GM23338 (cell line): ENCODE data around the gene FHIP1B. TPM values are rescaled to one million over a fixed set of nuclear protein-coding genes. Genes with fewer than 3 reads are reported as not detected.

Source experiments
- ATAC-seq: fragments of 200-7000 bp; cut with Tn5 transposase; 3 replicates; pipeline ENCODE4 v1.9.1; 2020
- DNase-seq: peaks from one replicate; pipeline ENCODE4 v3.0.0-alpha.2; 2015; ENCODE audit warnings: low spot score
- H2AFZ ChIP-seq: fragments of 200-600 bp; sonication (generic); 2 replicates; pipeline ENCODE4 v1.8.0; 2016; ENCODE audit warnings: antibody characterized with exemption, mild to moderate bottlenecking, moderate library complexity
- H3F3A ChIP-seq: fragments of 200-600 bp; sonication (generic); replicated peaks from 2 replicates; pipeline ENCODE4 v1.8.0; 2017; ENCODE audit warnings: antibody characterized with exemption, mixed run types, low read depth
- H3K27ac ChIP-seq: fragments of 200-600 bp; sonication (generic); 2 replicates; pipeline ENCODE4 v1.6.1; 2016; ENCODE audit warnings: low read depth
- H3K27me3 ChIP-seq: fragments of 200-600 bp; sonication (generic); 2 replicates; pipeline ENCODE4 v1.8.0; 2016; ENCODE audit warnings: mild to moderate bottlenecking, mixed run types, moderate library complexity; ENCODE audit not compliant: insufficient read depth
- H3K36me3 ChIP-seq: fragments of 200-600 bp; sonication (generic); 2 replicates; pipeline ENCODE4 v1.8.0; 2016; ENCODE audit warnings: mild to moderate bottlenecking; ENCODE audit not compliant: insufficient read depth
- H3K4me1 ChIP-seq: fragments of 200-600 bp; sonication (generic); 2 replicates; pipeline ENCODE4 v1.8.0; 2016; ENCODE audit warnings: mild to moderate bottlenecking, moderate library complexity; ENCODE audit not compliant: insufficient read depth
- H3K4me2 ChIP-seq: fragments of 200-600 bp; sonication (generic); 2 replicates; pipeline ENCODE4 v1.7.1; 2017; ENCODE audit warnings: mixed run types
- H3K4me3 ChIP-seq: fragments of 200-600 bp; sonication (generic); 2 replicates; pipeline ENCODE4 v1.6.1; 2016; ENCODE audit warnings: mixed run types
- H3K79me2 ChIP-seq: fragments of 200-600 bp; sonication (generic); replicated peaks from 2 replicates; pipeline ENCODE4 v1.8.0; 2017; ENCODE audit warnings: mild to moderate bottlenecking; ENCODE audit not compliant: insufficient read depth
- H3K9me2 ChIP-seq: fragments of 200-600 bp; sonication (generic); 2 replicates; pipeline ENCODE4 v1.8.0; 2017; ENCODE audit not compliant: insufficient read depth
- H4K20me1 ChIP-seq: fragments of 200-600 bp; sonication (generic); replicated peaks from 2 replicates; pipeline ENCODE4 v1.8.0; 2017; ENCODE audit warnings: mild to moderate bottlenecking; ENCODE audit not compliant: insufficient read depth
- H3K27ac Mint-ChIP-seq: 2 replicates; pipeline ENCODE4 v1.8.0; 2020; ENCODE audit warnings: inconsistent platforms, mild to moderate bottlenecking, moderate library complexity, mixed read lengths
- H3K27me3 Mint-ChIP-seq: 3 replicates; pipeline ENCODE4 v1.8.0; 2022; ENCODE audit warnings: low read depth, mild to moderate bottlenecking, moderate library complexity, mixed read lengths, inconsistent platforms; ENCODE audit not compliant: insufficient read depth, poor library complexity
- H3K36me3 Mint-ChIP-seq: 3 replicates; pipeline ENCODE4 v1.8.0; 2021; ENCODE audit warnings: low read depth, mild to moderate bottlenecking, inconsistent platforms, moderate library complexity, mixed read lengths
- H3K4me1 Mint-ChIP-seq: 3 replicates; pipeline ENCODE4 v1.8.0; 2020; ENCODE audit warnings: mild to moderate bottlenecking, inconsistent platforms, mixed read lengths
- H3K4me3 Mint-ChIP-seq: 3 replicates; pipeline ENCODE4 v1.8.0; 2021; ENCODE audit warnings: moderate library complexity, mild to moderate bottlenecking, inconsistent platforms, mixed read lengths
- H3K9me3 Mint-ChIP-seq: 3 replicates; pipeline ENCODE4 v1.8.0; 2020; ENCODE audit warnings: moderate library complexity, mild to moderate bottlenecking, inconsistent platforms, mixed read lengths
- CREB1 ChIP-seq: fragments of 250-450 bp; sonication (Bioruptor Pico); IDR thresholded peaks from 2 replicates; pipeline ENCODE4 v1.5.0; 2020; ENCODE audit warnings: low read depth, mild to moderate bottlenecking, moderate library complexity
- ETS1 ChIP-seq: IDR thresholded peaks from 2 replicates; pipeline ENCODE4 v1.6.1; 2016; ENCODE audit warnings: antibody characterized with exemption
- EZH2 ChIP-seq: fragments of 200-600 bp; sonication (generic); IDR thresholded peaks from one replicate; pipeline ENCODE4 v1.8.0; 2017; ENCODE audit warnings: antibody characterized with exemption, mild to moderate bottlenecking, low read depth; ENCODE audit not compliant: unreplicated experiment
- EZH2phosphoT487 ChIP-seq: fragments of 200-600 bp; sonication (generic); IDR thresholded peaks from one replicate; pipeline ENCODE4 v1.8.1; 2018; ENCODE audit warnings: antibody characterized with exemption; ENCODE audit not compliant: unreplicated experiment
- JUNB ChIP-seq: IDR thresholded peaks from one replicate; pipeline ENCODE4 v1.6.1; 2016; ENCODE audit warnings: antibody characterized with exemption; ENCODE audit not compliant: unreplicated experiment
- NANOG ChIP-seq: IDR thresholded peaks from 2 replicates; pipeline ENCODE4 v1.6.1; 2016; ENCODE audit warnings: antibody characterized with exemption, borderline replicate concordance
- POLR2AphosphoS5 ChIP-seq: IDR thresholded peaks from 2 replicates; pipeline ENCODE4 v1.6.1; 2016; ENCODE audit warnings: antibody characterized with exemption, low read depth
- REST ChIP-seq: IDR thresholded peaks from one replicate; pipeline ENCODE4 v1.6.1; 2018; ENCODE audit warnings: antibody characterized with exemption; ENCODE audit not compliant: unreplicated experiment
- STAT1 ChIP-seq: IDR thresholded peaks from one replicate; pipeline ENCODE4 v1.6.1; 2016; ENCODE audit warnings: antibody characterized with exemption; ENCODE audit not compliant: unreplicated experiment
- ZNF114 ChIP-seq: fragments of 250-450 bp; sonication (Bioruptor Pico); IDR thresholded peaks from 2 replicates; pipeline ENCODE4 v1.5.0; 2020; ENCODE audit warnings: mild to moderate bottlenecking, moderate library complexity
- ZNF331 ChIP-seq: fragments of 250-450 bp; sonication (Bioruptor Pico); IDR thresholded peaks from 2 replicates; pipeline ENCODE4 v1.5.0; 2020; ENCODE audit warnings: low read depth, mild to moderate bottlenecking, moderate library complexity
- polyA plus RNA-seq: library from polyadenylated mRNA; unstranded; fragments of >200 nt; fragmentation: Nextera tagmentation; extraction: Ambion mirVana; gene quantifications from 2 replicates; pipeline ENCODE4 v1.2.1, GENCODE V29; 2016
- total RNA-seq: library from RNA; depleted of rRNA; stranded (reverse); fragments of >200 nt; shearing (Covaris generic); gene quantifications from 2 replicates; pipeline ENCODE4 v1.2.3, GENCODE V29; 2014
- TF ChIP-seq, protein P1 (sequence below): fragments of 250-450 bp; sonication (Bioruptor Pico); IDR thresholded peaks from 2 replicates; pipeline ENCODE4 v1.5.0; 2020; ENCODE audit warnings: mild to moderate bottlenecking, moderate library complexity
- TF ChIP-seq, protein P2 (sequence below), 2 experiments: fragments of 200-600 bp in 1 of 2; sonication (generic) in 1 of 2; conservative IDR thresholded peaks; 2 replicates each; pipeline versions ENCODE4 v1.5.1 to v1.6.1; 2016 to 2017; ENCODE audit warnings: antibody characterized with exemption in 2 of 2, low read depth in 2 of 2, mild to moderate bottlenecking in 2 of 2, moderate library complexity in 1 of 2

FHIP1B gene
- total and polyA plus RNA-seq, 2 experiments from 2014 or later = 10.3 to 34.5 TPM

GRCh38 chr11:6253197-6253596 is 18.8 kb upstream of the FHIP1B start:
- no peak overlapping the region for H2AFZ ChIP-seq

More at GRCh38 chr11:6253197-6253596, 18.8 kb upstream of the FHIP1B start:
- H3K4me1 Mint-ChIP-seq = peaks cover 7% of the 10 kb centered on the region; the same call in 2 of the 3 replicates
- Histone ChIP-seq H3K9me2 (no peaks in the 10 kb centered on the region), H3K27me3 (peaks cover 36% of the 10 kb centered on the region), H3K4me1 (0 out of 2 replicates have a peak, but pooled peaks cover 3% of the 10 kb centered on the region), H3K4me3 (no peak overlapping the region), H3K4me2 (no peak overlapping the region), H3K27ac (no peak overlapping the region), H4K20me1 (no peaks in the 10 kb centered on the region), H3F3A (no peaks in the 10 kb centered on the region), H3K79me2 (no peaks in the 10 kb centered on the region), H3K36me3 (no peaks in the 10 kb centered on the region)
- ATAC-seq = no peak
- no peaks in the 10 kb centered on the region; the same call in 2 of the 3 replicates for H3K9me3 Mint-ChIP-seq
- H3K27me3 Mint-ChIP-seq = peaks cover 2% of the 10 kb centered on the region
- no peak overlapping the region for H3K27ac Mint-ChIP-seq
- no peak for DNase-seq
- no peak overlapping the region for H3K4me3 Mint-ChIP-seq
- no peaks in the 10 kb centered on the region for H3K36me3 Mint-ChIP-seq
- no peak for TF ChIP-seq ZNF331 (CRISPR knock-in tag)
- TF ChIP-seq ETS1 = no peak
- TF ChIP-seq POLR2AphosphoS5 = no peak
- no peak for TF ChIP-seq NANOG
- TF ChIP-seq CREB1 (CRISPR knock-in tag) = no peak
- TF ChIP-seq, protein P1, sequence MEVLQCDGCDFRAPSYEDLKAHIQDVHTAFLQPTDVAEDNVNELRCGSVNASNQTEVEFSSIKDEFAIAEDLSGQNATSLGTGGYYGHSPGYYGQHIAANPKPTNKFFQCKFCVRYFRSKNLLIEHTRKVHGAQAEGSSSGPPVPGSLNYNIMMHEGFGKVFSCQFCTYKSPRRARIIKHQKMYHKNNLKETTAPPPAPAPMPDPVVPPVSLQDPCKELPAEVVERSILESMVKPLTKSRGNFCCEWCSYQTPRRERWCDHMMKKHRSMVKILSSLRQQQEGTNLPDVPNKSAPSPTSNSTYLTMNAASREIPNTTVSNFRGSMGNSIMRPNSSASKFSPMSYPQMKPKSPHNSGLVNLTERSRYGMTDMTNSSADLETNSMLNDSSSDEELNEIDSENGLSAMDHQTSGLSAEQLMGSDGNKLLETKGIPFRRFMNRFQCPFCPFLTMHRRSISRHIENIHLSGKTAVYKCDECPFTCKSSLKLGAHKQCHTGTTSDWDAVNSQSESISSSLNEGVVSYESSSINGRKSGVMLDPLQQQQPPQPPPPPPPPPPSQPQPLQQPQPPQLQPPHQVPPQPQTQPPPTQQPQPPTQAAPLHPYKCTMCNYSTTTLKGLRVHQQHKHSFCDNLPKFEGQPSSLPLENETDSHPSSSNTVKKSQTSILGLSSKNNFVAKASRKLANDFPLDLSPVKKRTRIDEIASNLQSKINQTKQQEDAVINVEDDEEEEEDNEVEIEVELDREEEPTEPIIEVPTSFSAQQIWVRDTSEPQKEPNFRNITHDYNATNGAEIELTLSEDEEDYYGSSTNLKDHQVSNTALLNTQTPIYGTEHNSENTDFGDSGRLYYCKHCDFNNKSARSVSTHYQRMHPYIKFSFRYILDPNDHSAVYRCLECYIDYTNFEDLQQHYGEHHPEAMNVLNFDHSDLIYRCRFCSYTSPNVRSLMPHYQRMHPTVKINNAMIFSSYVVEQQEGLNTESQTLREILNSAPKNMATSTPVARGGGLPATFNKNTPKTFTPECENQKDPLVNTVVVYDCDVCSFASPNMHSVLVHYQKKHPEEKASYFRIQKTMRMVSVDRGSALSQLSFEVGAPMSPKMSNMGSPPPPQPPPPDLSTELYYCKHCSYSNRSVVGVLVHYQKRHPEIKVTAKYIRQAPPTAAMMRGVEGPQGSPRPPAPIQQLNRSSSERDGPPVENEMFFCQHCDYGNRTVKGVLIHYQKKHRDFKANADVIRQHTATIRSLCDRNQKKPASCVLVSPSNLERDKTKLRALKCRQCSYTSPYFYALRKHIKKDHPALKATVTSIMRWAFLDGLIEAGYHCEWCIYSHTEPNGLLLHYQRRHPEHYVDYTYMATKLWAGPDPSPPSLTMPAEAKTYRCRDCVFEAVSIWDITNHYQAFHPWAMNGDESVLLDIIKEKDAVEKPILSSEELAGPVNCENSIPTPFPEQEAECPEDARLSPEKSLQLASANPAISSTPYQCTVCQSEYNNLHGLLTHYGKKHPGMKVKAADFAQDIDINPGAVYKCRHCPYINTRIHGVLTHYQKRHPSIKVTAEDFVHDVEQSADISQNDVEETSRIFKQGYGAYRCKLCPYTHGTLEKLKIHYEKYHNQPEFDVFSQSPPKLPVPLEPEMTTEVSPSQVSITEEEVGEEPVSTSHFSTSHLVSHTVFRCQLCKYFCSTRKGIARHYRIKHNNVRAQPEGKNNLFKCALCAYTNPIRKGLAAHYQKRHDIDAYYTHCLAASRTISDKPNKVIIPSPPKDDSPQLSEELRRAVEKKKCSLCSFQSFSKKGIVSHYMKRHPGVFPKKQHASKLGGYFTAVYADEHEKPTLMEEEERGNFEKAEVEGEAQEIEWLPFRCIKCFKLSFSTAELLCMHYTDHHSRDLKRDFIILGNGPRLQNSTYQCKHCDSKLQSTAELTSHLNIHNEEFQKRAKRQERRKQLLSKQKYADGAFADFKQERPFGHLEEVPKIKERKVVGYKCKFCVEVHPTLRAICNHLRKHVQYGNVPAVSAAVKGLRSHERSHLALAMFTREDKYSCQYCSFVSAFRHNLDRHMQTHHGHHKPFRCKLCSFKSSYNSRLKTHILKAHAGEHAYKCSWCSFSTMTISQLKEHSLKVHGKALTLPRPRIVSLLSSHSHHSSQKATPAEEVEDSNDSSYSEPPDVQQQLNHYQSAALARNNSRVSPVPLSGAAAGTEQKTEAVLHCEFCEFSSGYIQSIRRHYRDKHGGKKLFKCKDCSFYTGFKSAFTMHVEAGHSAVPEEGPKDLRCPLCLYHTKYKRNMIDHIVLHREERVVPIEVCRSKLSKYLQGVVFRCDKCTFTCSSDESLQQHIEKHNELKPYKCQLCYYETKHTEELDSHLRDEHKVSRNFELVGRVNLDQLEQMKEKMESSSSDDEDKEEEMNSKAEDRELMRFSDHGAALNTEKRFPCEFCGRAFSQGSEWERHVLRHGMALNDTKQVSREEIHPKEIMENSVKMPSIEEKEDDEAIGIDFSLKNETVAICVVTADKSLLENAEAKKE (CRISPR knock-in tag) = no peak
- no peak for TF ChIP-seq STAT1
- no peak for TF ChIP-seq EZH2phosphoT487
- no peak for TF ChIP-seq ZNF114 (CRISPR knock-in tag)
- no peak for TF ChIP-seq JUNB
- TF ChIP-seq, protein P2, sequence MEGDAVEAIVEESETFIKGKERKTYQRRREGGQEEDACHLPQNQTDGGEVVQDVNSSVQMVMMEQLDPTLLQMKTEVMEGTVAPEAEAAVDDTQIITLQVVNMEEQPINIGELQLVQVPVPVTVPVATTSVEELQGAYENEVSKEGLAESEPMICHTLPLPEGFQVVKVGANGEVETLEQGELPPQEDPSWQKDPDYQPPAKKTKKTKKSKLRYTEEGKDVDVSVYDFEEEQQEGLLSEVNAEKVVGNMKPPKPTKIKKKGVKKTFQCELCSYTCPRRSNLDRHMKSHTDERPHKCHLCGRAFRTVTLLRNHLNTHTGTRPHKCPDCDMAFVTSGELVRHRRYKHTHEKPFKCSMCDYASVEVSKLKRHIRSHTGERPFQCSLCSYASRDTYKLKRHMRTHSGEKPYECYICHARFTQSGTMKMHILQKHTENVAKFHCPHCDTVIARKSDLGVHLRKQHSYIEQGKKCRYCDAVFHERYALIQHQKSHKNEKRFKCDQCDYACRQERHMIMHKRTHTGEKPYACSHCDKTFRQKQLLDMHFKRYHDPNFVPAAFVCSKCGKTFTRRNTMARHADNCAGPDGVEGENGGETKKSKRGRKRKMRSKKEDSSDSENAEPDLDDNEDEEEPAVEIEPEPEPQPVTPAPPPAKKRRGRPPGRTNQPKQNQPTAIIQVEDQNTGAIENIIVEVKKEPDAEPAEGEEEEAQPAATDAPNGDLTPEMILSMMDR (conservative IDR thresholded peaks at IDR 0.05; ENCODE audit: low read depth in 2 of 2) = no peak
- no peak for TF ChIP-seq EZH2
- no peak for TF ChIP-seq REST
